PC-3 (cell line): Measurements from ENCODE around the gene ANK3.

ENCODE experiments used
- EZH2 ChIP-seq: fragments of 300-600 bp; sonication (generic); IDR thresholded peaks from one replicate; pipeline ENCODE4 v1.6.1; 2017; ENCODE audit warnings: antibody characterized with exemption, mild to moderate bottlenecking, low read length; ENCODE audit not compliant: unreplicated experiment
- EZH2phosphoT487 ChIP-seq: fragments of 300-600 bp; sonication (generic); IDR thresholded peaks from 2 replicates; pipeline ENCODE4 v1.6.1; 2018; ENCODE audit warnings: mild to moderate bottlenecking, antibody characterized with exemption, low read length, borderline replicate concordance
- TF ChIP-seq, protein P1 (sequence below): fragments of 300-600 bp; sonication (generic); conservative IDR thresholded peaks from 2 replicates; pipeline ENCODE4 v1.5.1; 2017; ENCODE audit warnings: antibody characterized with exemption, low read depth, mild to moderate bottlenecking, low read length

DNA sequence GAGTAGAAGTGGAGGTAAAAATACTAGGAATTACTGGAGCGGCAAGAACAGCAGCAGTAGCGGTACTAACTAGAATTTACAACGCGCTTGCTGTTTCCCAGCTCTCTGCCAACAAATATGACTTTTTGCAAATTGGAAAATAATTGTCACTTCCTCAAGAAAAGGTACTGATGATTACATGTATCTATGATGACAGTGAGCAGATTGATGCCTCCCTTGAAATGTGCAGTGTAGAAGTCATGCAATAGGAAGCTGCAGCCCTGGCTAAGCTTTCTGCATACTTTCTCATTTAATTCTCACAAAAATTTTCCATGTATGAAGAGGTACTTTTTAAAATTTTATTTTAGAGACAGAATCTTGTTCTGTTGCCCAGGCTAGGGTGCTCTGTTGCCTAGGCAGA is 49.9 kb downstream of the ANK3 start:
- TF ChIP-seq, protein P1, sequence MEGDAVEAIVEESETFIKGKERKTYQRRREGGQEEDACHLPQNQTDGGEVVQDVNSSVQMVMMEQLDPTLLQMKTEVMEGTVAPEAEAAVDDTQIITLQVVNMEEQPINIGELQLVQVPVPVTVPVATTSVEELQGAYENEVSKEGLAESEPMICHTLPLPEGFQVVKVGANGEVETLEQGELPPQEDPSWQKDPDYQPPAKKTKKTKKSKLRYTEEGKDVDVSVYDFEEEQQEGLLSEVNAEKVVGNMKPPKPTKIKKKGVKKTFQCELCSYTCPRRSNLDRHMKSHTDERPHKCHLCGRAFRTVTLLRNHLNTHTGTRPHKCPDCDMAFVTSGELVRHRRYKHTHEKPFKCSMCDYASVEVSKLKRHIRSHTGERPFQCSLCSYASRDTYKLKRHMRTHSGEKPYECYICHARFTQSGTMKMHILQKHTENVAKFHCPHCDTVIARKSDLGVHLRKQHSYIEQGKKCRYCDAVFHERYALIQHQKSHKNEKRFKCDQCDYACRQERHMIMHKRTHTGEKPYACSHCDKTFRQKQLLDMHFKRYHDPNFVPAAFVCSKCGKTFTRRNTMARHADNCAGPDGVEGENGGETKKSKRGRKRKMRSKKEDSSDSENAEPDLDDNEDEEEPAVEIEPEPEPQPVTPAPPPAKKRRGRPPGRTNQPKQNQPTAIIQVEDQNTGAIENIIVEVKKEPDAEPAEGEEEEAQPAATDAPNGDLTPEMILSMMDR: no peak
- no peak for TF ChIP-seq EZH2
- no peak for TF ChIP-seq EZH2phosphoT487
